RWPE2 (cell line): ENCODE data around the gene TRIM9.
A peak's percentile ranks its signal among the peaks of the same experiment; 100 is the strongest.

Experiments
- ATAC-seq: fragments of 200-7000 bp; cut with Tn5 transposase; 3 replicates; pipeline ENCODE4 v1.9.1; 2021; ENCODE audit warnings: low read depth
- DNase-seq: peaks from one replicate; pipeline ENCODE4 v3.0.0-alpha.2; 2020; ENCODE audit warnings: low spot score
- H3K27ac ChIP-seq: fragments of 450-650 bp; 2 replicates; pipeline ENCODE4 v1.5.1; 2017; ENCODE audit warnings: mild to moderate bottlenecking; ENCODE audit not compliant: poor library complexity, severe bottlenecking
- H3K27me3 ChIP-seq: fragments of 250-450 bp; sonication (Bioruptor Pico); 2 replicates; pipeline ENCODE4 v1.5.1; 2021; ENCODE audit warnings: mild to moderate bottlenecking, moderate library complexity; ENCODE audit not compliant: insufficient read depth, poor library complexity, severe bottlenecking
- H3K36me3 ChIP-seq: fragments of 250-450 bp; sonication (Bioruptor Pico); 2 replicates; pipeline ENCODE4 v1.5.1; 2020; ENCODE audit warnings: low read depth, mild to moderate bottlenecking, moderate library complexity
- H3K4me1 ChIP-seq: fragments of 250-450 bp; sonication (Bioruptor Pico); 2 replicates; pipeline ENCODE4 v1.5.1; 2021; ENCODE audit warnings: mild to moderate bottlenecking, moderate library complexity; ENCODE audit not compliant: insufficient read depth, poor library complexity, severe bottlenecking
- H3K4me3 ChIP-seq: fragments of 250-450 bp; sonication (Bioruptor Pico); 2 replicates; pipeline ENCODE4 v1.5.1; 2021; ENCODE audit warnings: mild to moderate bottlenecking, moderate library complexity; ENCODE audit not compliant: severe bottlenecking
- H3K9me3 ChIP-seq: fragments of 250-450 bp; sonication (Bioruptor Pico); 2 replicates; pipeline ENCODE4 v1.5.1; 2021; ENCODE audit warnings: mild to moderate bottlenecking, moderate library complexity; ENCODE audit not compliant: severe bottlenecking
- TF ChIP-seq, protein P1 (sequence below): fragments of 450-650 bp; IDR thresholded peaks from one replicate; pipeline ENCODE4 v1.5.1; 2017; ENCODE audit warnings: mild to moderate bottlenecking, moderate library complexity; ENCODE audit not compliant: poor library complexity, severe bottlenecking

Gene TRIM9

DNA sequence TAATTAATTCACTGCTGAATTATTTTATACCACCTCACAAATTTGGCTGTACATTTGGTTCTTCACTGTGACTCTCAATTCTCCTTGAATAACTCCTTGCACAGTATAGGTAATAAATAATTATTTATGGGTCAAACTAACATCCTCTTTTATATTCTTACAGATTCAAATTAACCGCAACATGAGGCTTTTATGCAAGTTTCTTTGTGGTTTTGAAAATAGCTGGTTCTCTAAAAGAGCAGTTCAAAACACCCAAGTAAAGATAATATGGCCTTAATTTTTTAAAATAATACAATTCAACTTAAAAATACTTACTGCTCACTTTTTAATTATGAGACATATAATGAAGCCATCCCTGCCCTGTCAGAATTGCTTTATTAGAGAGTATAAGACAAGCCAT is 12.9 kb upstream of the TRIM9 start:
- ATAC-seq (no peak), DNase-seq (no peak)
- Histone ChIP-seq H3K27ac (no peak overlapping the region), H3K9me3 (no peaks in the 10 kb centered on the region), H3K4me1 (no peaks in the 10 kb centered on the region), H3K36me3 (no peaks in the 10 kb centered on the region), H3K4me3 (no peak overlapping the region), H3K27me3 (no peaks in the 10 kb centered on the region)
- TF ChIP-seq, protein P1, sequence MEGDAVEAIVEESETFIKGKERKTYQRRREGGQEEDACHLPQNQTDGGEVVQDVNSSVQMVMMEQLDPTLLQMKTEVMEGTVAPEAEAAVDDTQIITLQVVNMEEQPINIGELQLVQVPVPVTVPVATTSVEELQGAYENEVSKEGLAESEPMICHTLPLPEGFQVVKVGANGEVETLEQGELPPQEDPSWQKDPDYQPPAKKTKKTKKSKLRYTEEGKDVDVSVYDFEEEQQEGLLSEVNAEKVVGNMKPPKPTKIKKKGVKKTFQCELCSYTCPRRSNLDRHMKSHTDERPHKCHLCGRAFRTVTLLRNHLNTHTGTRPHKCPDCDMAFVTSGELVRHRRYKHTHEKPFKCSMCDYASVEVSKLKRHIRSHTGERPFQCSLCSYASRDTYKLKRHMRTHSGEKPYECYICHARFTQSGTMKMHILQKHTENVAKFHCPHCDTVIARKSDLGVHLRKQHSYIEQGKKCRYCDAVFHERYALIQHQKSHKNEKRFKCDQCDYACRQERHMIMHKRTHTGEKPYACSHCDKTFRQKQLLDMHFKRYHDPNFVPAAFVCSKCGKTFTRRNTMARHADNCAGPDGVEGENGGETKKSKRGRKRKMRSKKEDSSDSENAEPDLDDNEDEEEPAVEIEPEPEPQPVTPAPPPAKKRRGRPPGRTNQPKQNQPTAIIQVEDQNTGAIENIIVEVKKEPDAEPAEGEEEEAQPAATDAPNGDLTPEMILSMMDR = no peak

DNA sequence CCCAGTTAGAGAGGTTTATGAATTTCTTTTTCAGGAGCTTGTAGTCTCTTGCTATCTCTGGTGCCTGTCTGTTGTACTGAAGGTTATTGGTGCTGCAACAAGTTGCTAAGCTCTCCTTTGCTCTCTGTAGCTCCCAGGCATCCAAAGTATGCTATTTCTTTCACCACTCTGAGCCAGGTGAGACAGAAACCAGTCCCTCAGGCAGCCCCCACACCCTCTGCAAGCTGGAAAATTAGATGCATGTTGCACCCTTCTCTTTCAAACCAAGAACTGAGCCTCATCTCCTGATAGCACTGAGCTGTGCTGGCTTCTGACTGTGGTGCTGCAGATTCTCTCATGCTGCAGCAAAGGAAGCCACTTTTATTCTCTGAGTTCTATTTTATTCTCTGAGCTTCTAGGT is 9.6 kb upstream of the TRIM9 start:
- H3K4me3 ChIP-seq = no peak overlapping the region
- no peaks in the 10 kb centered on the region for H3K27me3 ChIP-seq
- no peak for DNase-seq
- TF ChIP-seq, protein P1 = no peak
- no peak; the same call in 2 of the 3 replicates for ATAC-seq
- H3K36me3 ChIP-seq = no peaks in the 10 kb centered on the region
- no peaks in the 10 kb centered on the region for H3K9me3 ChIP-seq
- H3K4me1 ChIP-seq = no peaks in the 10 kb centered on the region
- H3K27ac ChIP-seq = no peak overlapping the region

- no peak overlapping the region for H3K27ac ChIP-seq
- no peak for DNase-seq
- H3K27me3 ChIP-seq = peaks cover 12% of the 10 kb centered on the region
These were observed 2.4 kb upstream of the TRIM9 start for GRCh38 chr14:51097287-51097686.

GRCh38 chr14:51096870-51097269 is 2.0 kb upstream of the TRIM9 start:
- ATAC-seq (no peak), DNase-seq (no peak)
- Histone ChIP-seq H3K36me3 (no peaks in the 10 kb centered on the region), H3K4me3 (no peak overlapping the region), H3K4me1 (peaks cover 6% of the 10 kb centered on the region), H3K27ac (no peak overlapping the region), H3K9me3 (no peaks in the 10 kb centered on the region), H3K27me3 (peaks cover 12% of the 10 kb centered on the region)
- TF ChIP-seq, protein P1 = no peak

More at GRCh38 chr14:51097287-51097686, 2.4 kb upstream of the TRIM9 start:
- Histone ChIP-seq H3K36me3 (no peaks in the 10 kb centered on the region), H3K9me3 (no peaks in the 10 kb centered on the region), H3K4me1 (peaks cover 6% of the 10 kb centered on the region), H3K4me3 (no peak overlapping the region)
- TF ChIP-seq, protein P1 = no peak
- ATAC-seq = no peak

- TF ChIP-seq, protein P1 = no peak
- Histone ChIP-seq H3K4me1 (peaks cover 6% of the 10 kb centered on the region), H3K9me3 (no peaks in the 10 kb centered on the region), H3K36me3 (no peaks in the 10 kb centered on the region), H3K27ac (peak overlapping the region; percentile 35), H3K27me3 (peaks cover 12% of the 10 kb centered on the region), H3K4me3 (peak overlapping the region; percentile 52)
- ATAC-seq = no peak
- DNase-seq = no peak
These were observed 1.2 kb upstream of the TRIM9 start for GRCh38 chr14:51095854-51096823.
